HG03196 (cell line): ENCODE measurements around the gene IGSF3.
"Not testable (repeated sequence)": the region's sequence is repeated elsewhere in the genome, so short reads cannot be mapped to it uniquely, and the experiment has no call there.

Experiments used
- ATAC-seq: cut with Tn5 transposase; IDR thresholded peaks from one replicate; pipeline ENCODE4 v1.9.1; 2021; ENCODE audit not compliant: unreplicated experiment

Gene IGSF3

GRCh38 chr1:116631996-116632925, 35.3 kb downstream of the IGSF3 start:
- ATAC-seq: not testable (repeated sequence)

DNA sequence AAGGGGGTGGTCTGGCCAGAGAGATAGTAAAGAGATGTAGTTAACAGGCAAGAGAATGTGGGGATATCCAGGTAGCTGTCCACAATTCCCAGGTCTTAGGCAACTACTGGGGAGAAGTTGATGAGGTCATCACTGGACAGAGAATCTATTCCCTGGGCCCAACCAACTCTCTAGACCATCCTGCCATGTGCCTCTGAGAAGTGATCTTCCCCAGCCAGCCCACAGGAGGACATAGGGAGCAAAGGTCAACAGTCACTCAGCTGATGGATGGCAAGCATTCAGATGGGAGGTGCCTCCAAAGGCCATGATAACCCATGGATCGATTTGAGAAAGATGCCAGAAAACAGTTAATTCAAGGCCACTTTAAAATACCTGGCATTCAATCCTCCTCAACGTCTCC, 36.0 kb downstream of the IGSF3 start:
- ATAC-seq: not testable (repeated sequence)

DNA sequence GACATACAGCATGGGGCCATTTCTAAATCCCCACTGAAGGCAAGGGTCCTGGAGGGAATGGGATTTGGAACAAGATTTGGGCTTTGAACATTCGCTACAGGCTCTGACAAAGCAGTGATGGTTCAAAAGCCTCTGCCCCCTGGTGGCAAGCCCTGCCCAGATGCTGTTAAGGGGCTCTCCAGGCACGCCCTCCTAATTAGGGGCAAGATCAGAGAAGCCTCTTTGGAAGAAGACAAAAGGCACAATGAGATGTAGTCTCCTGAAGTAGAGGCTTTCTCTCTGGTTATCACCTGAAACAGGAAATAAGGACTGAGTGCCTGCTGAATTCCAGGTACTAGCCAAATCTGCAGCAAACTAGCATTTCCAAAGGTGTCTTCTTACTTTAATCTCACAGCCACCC, 37.5 kb downstream of the IGSF3 start:
- ATAC-seq: not testable (repeated sequence)

- ATAC-seq: not testable (repeated sequence)
Observed at GRCh38 chr1:116629441-116629840, 38.1 kb downstream of the IGSF3 start.

- ATAC-seq: no peak
Observed at GRCh38 chr1:116628448-116628847, 39.1 kb downstream of the IGSF3 start.

GRCh38 chr1:116627357-116627756, 40.2 kb downstream of the IGSF3 start:
- ATAC-seq: not testable (repeated sequence)

DNA sequence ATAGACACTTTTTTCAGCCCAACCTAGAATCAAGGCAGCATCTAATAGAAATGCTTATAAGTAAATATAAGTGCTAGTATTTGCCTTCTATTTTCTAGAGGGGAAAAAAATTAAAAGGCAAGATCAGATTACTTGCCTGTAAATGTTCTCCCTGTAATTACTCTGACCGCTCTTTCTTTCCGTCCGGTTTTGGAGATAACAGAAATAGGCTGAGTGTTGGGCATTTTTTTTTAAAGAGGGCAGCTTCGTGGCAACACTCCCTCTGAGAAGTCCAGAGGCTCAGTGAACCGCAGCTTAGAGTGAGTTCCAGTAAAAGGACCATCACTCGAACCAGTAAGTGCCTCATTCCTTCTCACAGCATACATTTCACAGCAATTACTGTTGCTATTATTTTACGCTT, 40.6 kb downstream of the IGSF3 start:
- ATAC-seq: not testable (repeated sequence)

DNA sequence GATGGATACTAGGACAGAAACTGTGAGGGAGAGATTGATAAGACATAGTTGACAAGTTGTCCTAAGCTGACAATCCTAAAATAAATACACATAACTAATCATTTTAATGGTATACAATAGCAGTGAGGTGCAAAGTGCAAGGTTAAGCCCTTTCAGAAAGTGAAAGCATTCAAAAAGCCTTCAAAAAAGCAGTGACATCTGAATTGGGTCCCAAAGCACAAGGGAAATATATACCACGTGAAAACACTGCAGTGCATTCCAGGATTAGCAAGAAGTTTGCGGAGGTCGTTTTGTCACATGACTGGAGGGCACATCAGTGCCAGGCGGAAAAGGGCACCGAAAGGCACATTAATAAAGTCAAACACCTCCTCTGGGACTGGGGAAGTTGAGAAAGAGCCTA, 42.4 kb downstream of the IGSF3 start:
- not testable (repeated sequence) for ATAC-seq

DNA sequence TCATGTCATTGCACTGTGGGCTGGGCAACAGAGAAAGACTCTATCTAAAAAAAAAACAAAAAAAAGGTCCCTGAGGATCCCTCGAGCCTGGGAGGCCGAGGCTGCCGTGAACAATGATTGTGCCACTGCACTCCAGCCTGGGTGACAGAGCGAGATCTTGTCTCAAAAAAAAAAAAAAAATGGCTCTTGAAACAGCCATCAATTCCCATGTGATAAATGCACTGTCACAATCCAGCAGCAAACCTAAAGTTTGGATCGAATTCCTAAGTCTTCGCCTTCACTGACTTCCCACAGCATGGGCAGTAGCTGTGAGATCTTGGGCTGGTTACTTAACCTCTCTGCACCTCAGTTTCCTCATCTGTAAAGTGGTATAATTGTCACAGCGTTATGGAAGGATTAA, 43.5 kb downstream of the IGSF3 start:
- ATAC-seq: no peak

GRCh38 chr1:116622496-116622895, 45.0 kb downstream of the IGSF3 start:
- not testable (repeated sequence) for ATAC-seq

DNA sequence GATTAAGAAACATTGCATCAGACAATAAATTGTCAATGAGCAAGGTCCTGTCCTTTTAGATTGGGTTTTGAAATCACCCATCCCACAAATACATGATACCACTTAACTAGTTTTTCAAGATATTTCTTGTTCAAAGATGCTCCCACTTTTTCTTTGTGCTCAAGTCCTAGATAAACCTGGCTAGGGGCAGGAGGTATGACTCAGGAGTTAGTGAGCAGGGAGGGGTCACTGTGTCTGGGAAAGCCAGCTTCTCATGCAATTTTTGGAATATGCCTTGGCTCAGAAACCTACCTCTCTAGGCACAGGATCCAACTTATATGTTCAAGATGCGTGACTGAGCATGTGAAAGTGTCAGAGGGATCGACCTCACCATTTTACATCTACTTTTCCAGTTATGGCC, 45.8 kb downstream of the IGSF3 start:
- not testable (repeated sequence) for ATAC-seq

GRCh38 chr1:116620392-116620791, 47.1 kb downstream of the IGSF3 start:
- not testable (repeated sequence) for ATAC-seq

- not testable (repeated sequence) for ATAC-seq
Observed at GRCh38 chr1:116619106-116619505, 48.4 kb downstream of the IGSF3 start.

GRCh38 chr1:116617808-116618207, 49.7 kb downstream of the IGSF3 start:
- not testable (repeated sequence) for ATAC-seq

DNA sequence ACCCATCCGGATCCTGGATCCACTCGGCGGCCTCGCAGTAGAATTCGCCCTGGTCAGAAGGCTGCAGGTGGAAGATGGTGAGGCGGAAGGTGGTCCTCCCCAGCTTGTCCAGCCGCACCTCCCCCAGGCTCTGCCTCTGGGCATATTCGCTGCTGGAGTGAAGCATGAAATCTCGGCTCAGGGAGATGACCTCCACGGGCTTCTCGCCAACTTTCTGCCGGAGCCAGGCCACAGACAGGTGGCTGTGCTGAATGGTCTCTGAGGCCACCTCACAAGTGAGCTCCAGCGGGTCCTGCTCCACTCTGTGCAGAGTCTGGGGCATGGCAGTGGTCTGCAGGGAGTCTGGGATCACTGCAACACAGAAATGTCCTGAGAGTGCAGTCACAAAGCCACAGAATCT, 53.7 kb downstream of the IGSF3 start:
- ATAC-seq: not testable (repeated sequence)

GRCh38 chr1:116609801-116610371, 57.6 kb downstream of the IGSF3 start:
- ATAC-seq: not testable (repeated sequence)

GRCh38 chr1:116608841-116609240, 58.7 kb downstream of the IGSF3 start:
- ATAC-seq: not testable (repeated sequence)

- not testable (repeated sequence) for ATAC-seq
Observed at GRCh38 chr1:116608151-116608550, 59.4 kb downstream of the IGSF3 start.

GRCh38 chr1:116607463-116607862, 60.1 kb downstream of the IGSF3 start:
- ATAC-seq: not testable (repeated sequence)

DNA sequence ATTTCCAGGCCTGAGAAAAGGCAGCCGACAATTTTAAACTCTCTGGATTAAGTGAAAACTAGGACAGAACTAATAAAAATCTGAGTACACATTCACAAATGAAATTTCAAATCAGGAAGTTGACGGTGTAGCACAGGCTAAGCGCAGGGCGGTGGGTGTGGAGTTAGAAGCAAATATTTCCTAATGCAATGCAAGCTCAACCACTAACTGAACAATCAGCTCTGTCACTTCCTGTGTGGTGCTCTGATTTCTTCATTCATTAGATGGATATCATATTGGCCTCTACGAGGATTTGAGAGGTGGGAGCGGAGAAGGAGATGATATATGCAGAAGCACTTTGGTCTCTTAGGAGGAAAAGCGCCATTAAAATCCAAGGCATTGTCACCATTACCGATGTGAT, 61.5 kb downstream of the IGSF3 start:
- ATAC-seq: not testable (repeated sequence)

GRCh38 chr1:116605315-116605714, 62.2 kb downstream of the IGSF3 start:
- ATAC-seq: no peak

- ATAC-seq: not testable (repeated sequence)
Observed at GRCh38 chr1:116604408-116604807, 63.1 kb downstream of the IGSF3 start.
